ENCODE results near the gene TFR2.
"Not testable (repeated sequence)": the region's sequence is repeated elsewhere in the genome, so short reads cannot be mapped to it uniquely, and the experiment has no call there.

Gene TFR2

DNA sequence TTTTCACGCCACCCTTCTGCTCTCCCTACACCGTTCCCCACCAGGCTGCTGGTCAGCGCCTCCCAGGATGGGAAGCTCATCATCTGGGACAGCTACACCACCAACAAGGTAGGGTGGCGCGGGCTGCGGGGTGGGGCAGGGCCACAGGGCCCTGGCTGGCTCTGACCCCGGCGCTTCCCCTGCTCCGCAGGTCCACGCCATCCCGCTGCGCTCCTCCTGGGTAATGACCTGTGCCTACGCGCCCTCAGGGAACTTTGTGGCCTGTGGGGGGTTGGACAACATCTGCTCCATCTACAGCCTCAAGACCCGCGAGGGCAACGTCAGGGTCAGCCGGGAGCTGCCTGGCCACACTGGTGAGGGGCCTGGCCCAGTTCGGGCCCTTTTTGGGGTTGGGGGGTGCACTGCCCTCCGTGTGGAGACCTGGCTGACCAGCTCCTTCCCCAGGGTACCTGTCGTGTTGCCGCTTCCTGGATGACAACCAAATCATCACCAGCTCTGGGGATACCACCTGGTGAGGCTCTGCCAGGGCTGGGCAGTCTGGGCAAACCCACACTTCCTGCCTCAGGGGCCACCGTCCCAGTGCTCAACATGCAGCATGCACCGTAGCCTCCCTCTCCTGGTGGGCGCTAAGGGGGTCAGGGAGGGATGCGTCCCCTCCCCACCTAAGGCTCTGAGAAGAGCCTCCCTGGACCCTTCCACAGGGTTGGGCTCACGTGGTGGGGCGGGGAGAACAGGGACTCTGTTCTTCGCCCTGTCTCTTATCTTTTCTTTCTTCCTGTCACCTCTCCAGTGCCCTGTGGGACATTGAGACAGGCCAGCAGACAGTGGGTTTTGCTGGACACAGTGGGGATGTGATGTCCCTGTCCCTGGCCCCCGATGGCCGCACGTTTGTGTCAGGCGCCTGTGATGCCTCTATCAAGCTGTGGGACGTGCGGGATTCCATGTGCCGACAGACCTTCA, 36.2 kb upstream of the TFR2 start:
- peak in 1 of 2 donors; percentile 5 for DNase-seq

DNA sequence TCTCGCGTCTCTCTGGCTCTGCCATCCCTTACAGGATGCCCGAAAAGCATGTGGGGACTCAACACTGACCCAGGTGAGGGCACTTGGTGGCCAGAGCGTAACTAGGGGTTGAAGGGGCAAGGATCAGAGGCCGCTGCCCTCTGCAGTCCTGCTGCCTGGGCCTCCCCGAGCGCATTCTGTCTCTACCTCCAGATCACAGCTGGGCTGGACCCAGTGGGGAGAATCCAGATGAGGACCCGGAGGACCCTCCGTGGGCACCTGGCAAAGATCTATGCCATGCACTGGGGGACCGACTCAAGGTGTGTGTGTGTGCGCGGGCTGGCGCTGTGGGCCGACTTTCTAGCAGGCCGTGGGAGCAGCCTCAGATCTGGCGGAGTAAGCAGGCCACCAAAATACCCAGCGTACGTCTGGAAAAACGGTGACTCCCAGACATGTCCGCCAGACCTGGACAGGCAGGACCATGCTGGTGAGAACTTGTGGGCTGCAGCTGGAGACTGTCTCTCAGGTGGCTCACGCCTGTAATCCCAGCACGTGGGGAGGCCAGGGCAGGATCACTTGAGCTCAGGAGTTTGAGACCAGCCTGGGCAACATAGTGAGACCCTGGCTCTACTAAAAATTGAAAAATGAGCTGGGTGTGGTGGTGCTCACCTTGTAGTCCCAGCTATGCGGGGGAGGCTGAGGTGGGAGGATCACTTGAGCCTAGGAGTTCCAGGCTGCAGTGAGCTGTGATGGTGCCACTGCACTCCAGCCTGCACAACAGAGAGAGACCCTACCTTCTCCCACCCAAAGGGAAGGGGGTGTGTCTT, 35.4 kb upstream of the TFR2 start:
- DNase-seq, result no peak

DNA sequence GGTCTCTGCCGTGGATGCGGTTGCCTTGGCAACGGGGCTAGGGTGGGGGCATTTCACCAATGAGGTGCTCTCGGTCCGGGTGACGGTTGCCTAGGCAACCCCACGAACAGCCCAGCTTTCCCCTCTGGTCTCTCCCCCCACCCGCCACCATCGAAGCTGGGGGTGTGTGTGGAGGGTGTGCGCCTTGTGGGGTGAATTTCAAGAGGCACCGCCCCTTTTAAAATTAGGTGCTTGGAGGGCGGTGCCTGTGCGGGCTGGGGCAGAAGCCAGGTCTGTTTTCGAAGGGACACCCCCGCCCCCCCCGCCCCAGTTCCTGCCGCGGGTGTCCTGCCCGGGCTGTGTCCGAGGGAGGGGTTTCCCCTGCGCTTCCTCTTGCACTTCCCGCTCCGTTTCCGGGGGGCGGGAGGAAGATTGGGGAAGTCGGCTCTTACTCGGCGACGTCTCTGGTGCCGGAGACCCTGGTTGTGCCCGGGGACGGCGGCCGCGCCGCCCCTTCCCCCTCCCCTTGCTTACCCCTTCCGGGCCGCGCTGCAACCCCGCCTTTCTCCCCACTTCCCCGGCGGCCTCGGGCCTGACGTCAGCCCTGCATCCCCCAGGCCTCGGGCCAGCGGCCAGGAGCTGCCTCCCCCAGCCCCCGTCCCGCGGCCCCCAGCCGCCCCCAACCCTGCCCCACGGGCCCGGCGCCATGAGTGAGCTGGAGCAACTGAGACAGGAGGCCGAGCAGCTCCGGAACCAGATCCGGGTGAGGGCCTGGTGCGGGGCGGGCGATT, 34.4 kb upstream of the TFR2 start:
- DNase-seq, result peak; percentile 77 to 82

DNA sequence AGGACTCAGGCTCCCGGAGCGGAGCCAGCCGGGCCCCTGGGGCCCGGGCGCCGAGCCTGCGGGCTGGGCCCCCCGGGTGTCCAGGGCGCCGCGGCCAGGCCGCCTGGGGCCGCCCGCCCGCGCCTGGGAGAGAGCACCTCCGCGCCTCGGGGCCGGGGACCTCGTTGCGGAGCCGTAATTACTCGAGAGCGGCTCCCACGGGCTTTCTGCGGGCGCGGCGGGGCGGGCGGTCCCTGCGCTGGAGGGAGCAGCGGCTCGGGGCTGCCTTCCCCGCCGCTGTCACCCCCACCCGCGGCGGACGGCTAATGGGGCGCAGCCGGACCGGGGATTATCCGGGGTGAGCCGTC, 33.7 kb upstream of the TFR2 start:
- peak; percentile 42 to 51 for DNase-seq

DNA sequence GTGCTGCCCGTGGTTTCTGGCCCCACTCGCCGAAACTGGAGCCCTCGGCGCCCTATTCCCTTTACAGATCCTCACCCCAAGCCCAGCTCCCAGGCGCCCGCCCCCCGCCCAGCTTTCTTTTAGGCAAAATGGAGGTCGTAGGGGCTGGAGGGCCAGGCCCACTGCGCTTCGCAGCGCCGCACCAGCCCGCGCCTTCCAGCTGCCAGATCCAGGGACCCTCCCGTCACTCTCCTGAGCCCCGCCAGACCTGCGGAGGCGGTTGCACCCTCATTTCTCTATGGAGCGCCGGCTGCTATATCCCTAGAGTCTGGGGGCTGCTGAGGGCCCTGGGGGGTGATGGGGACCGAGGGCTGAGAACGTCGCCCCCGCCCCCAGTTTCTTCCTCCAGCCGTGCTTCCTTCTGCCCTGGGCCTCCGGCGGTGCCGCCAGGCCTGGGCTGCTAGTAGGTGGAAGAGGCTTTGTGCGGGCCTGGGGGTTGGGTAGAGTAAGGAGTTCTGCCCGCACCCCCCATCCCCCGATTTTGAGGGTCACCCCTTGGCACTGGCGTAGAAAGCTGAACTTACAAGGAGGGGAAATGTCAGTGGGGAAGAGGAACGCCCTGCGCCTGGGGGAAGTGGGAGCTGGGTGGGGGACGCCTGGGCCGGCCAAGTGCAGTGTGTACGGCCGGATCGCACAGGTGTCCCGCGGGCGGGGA, 33.2 kb upstream of the TFR2 start:
- DNase-seq, result peak in 1 of 2 donors; percentile 40

DNA sequence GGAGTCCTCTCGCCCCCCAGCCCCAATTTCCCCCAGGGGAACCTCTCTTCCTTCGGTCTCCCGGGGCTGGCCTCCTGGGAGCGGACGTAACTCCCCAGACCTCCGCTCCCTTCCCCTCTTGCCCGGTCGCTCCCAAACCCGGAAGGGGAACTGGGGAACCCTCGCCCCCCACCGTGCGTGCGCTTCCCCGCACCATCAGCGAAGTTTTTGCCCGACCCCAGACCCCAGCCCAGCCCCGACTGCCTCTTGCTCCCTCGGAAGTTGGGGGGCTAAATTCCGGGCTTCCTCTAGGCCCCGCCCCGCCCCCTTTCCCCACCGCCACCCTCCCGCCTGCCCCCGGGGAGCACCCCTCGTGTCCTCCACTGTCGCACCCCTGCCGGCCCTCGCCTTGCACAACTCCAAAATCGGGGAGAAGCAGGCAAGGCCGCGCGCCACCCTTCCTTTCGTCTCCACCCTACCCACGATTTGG, 32.6 kb upstream of the TFR2 start:
- peak; percentile 55 to 57 for DNase-seq

DNA sequence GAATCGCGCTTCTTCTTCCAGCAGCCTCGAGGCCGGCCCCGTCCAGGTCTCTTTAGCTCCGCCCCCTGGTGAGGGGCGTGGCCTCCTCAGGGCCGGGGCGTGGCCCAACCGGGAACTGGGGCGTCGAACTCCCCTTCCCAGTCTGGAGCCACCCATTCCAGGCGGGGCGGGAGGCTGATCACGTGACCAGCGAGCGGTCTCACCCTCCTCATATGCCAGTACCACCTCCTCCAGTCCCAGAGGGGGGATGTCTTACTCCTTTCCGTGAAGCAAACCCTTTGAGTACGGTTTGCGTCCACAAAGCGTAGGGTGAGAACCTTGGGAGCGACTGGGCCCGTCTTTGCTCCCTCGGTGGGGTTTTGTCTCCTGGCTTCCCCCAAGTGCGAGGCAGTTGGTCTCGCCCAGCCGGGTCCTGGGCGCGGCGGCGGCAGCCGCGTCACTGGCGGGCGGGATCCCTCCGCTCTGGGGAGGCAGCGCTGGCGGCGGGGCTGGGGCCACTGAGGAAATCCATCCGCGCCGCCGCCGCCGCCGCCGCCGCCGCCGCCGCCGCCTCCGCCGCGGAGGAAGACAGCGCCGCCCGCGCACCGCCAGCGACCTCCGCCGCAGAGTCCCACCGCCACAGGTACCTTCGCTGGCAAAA, 32.1 kb upstream of the TFR2 start, which contains the start of gene GNB2:
GNB2 (plus strand) TSS at position 439 of the 640 bp plus-strand sequence. CDS start 2,526 bp downstream, outside the sequence.
- peak; percentile 99 to 100 for DNase-seq

DNA sequence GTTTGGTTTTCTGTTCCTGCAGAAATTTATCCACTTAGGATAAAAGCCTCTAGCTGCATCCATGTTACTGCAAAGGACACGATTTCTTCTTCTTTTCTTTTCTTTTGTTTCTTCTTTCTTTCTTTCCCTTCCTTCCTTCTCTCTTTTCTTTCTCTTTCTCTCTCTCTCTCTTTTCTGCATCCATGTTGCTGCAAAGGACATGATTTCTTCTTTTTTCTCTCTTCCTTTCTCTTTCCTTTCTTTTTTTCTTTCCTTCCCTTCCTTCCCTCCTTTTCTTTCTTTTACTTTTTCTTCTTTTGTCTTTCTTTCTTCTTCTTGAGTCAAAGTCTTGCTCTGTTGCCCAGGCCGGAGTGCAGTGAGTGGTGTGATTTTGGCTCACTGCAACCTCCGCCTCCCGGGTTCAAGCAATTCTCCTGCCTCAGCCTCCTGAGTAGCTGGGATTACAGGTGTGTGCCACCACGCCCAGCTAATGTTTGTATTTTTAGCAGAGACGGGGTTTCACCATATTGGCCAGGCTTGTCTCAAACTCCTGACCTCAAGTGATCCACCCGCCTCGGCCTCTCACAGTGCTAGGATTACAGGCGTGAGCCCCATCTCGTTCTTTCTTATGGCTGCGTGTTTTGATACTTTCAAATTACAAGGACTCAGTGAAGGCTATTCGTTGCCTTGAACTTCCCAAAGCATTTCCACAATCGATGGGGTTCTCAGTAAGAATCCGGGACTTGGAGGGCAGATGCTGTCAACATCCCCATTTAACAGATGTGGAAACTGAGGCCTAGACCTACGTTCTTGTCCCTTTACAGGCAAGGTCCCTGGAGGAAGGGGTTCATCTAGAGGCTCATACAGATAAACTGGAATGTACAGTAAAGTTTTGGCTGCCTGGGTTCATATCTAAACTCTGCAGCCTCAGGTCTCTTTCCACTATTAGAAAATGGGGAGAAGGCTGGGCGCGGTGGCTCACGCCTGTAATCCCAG, 30.3 kb upstream of the TFR2 start:
- DNase-seq, result no peak

DNA sequence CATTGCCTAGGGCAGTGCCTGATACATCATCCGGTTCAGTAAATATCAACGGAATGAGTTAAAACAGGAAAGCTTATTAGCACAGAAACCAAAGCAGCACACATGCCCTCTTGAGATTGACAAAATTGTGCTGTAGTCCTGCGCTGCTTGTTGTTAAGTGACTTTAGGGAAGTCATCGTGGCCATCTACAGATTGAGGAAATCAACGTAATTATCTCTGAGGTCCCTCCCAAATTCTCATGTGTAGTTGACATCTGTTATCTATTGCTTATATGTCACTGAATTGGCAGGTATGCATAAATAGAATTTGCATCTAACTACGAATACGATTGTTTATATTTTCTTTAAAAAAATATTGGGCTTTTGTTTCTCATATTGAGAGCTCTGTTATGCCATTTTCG, 28.7 kb upstream of the TFR2 start:
- DNase-seq, result no peak

DNA sequence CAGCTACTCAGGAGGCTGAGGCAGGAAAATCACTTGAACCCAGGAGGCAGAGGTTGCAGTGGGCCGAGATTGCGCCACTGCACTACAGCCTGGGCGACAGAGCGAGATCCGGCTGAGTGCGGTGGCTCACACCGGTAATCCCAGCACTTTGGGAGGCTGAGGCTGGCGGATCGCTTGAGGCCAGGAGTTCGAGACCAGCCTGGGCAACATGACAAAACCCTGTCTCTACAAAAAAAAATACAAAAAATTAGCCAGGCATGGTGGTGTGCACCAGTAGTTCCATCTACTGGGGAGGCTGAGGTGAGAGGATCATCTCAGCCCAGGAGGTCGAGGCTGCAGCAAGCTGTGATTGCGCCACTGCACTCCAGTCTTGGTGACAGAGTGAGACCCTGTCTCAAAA, 27.8 kb upstream of the TFR2 start:
- DNase-seq, result not testable (repeated sequence)

DNA sequence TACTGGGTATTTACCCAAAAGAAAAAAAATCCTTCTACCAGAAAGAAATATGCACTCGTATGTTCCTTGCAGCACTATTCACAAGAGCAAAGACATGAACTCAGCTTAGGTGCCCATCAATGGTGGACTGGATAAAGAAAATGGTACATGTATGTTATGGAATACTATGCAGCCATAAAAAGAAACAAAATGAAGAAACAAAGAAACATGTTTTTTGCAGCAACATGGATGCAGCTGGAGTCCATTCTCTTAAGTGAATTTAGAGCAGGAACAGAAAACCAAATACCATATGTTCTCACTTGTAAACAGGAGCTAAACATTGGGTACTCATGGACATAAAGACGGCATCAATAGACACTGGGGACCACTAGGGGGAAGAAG, 26.7 kb upstream of the TFR2 start:
- no peak for DNase-seq

DNA sequence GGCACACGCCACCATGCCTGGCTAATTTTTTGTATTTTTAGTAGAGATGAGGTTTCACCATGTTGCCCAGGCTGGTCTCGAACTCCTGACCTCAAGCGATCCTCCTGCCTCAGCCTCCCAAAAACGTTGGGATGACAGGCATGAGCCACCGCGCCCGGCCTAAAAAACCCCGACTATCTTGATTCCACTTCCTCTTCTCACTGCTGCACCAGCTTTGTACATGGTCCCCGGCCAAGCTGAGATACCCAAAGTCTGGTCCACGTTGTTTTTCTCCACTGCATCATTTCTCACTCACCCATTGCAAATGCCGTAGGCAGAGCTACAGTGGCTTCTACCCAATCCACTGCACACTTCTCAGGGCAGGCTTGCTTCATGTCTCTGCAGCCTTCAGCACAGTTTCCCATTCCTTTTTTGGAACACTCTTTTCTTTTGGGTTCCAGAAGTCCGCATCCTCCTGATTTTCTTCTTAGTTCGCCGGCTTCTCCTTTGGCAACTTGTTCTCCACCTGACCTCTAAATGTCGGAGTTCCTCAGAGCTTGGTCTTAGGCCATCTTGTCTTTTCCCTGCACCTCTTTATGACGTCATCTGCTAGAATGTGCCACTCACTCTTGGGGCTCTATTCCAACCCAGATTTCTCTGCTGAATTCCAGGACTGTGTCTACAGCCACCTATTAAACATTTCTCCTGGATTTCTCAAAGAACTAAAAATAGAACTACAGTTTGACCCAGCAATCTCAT, 26.1 kb upstream of the TFR2 start:
- no peak for DNase-seq

DNA sequence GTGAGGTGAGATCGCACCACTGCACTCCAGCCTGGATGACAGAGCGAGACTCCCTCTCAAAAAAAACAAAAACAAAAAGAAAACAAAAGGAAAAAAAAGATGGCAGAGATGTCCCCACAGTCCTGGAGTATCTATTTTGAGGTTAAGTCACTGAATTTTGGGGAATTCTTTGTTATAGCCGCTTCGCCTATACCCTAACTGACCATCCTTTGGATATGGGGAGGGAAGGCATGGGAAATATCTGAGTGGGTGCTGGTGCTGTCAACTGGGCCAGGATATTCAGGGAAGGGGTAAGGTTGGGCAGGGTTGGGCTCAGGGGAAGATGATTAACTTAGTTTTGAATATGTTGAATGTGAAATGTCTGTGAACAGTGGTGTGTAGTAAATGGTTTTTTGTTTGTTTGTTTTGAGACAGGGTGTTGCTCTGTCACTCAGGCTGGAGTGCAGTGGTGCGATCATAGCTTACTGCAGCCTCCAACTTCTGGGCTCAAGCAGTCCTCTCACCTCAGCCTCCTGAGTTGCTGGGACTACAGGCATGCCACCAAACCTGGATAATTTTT, 23.9 kb upstream of the TFR2 start:
- no peak for DNase-seq

DNA sequence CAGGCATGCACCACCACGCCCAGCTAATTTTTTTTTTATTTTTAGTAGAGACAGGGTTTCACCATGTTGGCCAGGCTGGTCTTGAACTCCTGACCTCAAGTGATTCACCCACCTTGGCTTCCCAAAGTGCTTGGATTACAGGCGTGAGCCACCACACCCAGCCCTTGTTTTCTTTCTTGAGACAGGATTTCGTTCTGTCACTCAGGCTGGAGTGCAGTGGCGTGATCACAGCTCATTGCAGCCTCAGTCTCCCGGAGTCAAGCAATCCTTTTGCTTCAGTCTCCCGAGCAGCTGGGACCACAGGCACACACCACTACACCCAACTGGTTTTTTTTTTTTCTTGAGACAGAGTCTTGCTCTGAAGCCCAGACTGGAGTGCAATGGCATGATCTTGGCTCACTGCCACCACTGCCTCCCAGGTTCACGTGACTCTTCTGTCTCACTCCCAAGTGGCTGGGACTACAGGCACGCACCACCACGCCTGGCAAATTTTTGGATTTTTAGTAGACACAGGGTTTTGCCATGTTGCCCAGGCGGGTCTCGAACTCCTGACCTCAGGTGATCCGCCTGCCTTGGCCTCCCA, 20.9 kb upstream of the TFR2 start:
- not testable (repeated sequence) for DNase-seq

DNA sequence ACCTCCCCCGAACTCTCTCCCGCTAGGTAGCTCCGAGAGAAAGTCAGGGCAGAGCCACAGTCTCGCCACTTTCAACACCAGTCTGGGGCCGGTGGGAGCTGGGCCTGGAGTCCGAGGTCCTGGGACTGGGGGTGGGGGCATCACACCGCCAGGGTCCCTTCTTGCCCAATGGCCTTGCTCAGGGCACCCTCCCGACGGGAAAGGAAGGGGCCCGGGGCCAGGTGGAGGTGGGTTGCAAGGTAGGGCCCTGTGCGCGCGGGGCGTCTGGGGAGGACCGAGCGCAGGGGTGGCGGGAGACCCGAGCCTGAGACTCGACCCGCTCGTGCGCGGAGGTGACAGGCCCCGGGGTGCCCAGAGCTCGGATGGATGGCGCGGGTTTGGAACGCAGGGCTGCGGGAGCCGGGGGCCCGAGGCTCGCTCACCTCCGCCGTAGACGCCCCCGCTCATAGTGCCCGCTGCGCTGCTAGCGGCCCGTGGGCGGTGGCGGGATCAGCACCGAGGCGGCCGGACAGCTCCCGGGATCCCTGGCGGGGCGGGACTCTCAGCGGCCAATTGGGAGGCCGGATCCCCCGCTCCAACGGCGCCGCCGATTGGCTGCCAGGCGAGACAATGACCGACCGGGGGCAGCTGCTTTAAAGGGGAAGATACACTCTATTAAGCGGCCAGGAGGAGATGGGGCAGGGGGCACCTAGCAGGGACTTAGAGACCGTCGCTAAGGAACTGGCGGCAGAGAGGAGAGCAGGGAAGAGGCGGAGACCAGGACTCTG, 14.7 kb upstream of the TFR2 start, which contains the start of gene ACTL6B:
ACTL6B (minus strand) TSS at position 541 of the 767 bp plus-strand sequence; CDS start at position 447, 94 bp downstream.
- DNase-seq, result peak; percentile 60 to 77

DNA sequence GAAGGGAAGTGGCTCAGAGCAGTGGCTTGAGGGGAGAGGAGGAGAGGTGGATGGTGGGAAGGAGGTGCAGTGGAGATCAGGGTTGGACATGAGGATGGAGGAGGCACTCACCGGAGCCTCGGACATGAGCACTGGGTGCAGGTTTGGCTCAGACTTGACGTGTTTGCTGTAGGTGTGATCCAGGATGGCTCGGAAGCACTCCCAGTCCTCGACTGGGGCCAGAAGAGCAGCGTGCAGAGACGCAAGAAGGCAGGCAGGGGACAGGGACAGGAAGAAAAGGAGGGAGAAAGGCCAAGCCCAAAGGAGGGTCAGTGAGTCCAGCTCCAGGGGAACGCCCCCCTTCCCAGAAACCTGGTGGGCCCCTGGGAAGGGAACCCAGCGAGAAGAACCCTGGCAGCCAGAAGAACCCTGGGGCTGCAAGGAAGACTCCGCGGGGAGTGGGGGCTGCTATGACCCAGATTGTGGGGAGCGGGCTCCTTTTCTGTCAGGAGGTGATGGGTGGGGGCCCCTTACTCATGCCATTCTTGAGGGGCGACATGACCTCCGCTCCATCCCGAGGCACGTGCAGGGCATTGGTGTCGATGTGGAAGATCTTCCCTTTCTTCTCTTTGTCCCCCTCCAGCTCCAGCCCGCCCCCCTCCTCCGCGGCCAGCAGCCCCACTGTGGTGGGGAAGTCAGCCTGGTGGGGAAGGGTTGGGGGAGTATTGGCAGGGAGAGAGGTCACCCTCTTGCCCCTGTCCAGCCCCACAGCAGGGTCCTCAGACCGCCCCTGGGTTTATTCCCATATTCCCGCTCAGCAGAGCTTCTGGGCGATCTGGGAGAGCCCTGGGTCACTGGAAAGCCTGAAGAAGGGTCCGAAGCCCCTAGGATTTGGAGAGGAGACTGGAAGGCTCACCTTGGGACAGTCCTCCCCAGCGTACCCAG, 13.8 kb upstream of the TFR2 start:
- DNase-seq, result no peak

All from stimulated activated CD4-positive, alpha-beta T cell treated with anti-CD3 and anti-CD28 coated beads, Interleukin-2, amount 100 ng/mL, for 24 hours (primary cell).